ENCODE data around the gene ESPL1. TPM values are rescaled to one million over a fixed set of nuclear protein-coding genes. Genes with fewer than 3 reads are reported as not detected.

The ESPL1 gene
- total RNA-seq, 1 experiment from 2014 or later: 24.6 TPM

GRCh38 chr12:53289891-53290290, 21.8 kb downstream of the ESPL1 start:
- in situ Hi-C loops (cut with HindIII; ENCODE audit: low pct_unique_long_range_greater_than_20kb, low sequenced_read_pairs): loop anchor here (10.0 kb wide), 1 partner anchor 75 kb away; no protein-coding TSS in a partner anchor
- peak; percentile 61 for DNase-seq (ENCODE audit: low read depth)

DNA sequence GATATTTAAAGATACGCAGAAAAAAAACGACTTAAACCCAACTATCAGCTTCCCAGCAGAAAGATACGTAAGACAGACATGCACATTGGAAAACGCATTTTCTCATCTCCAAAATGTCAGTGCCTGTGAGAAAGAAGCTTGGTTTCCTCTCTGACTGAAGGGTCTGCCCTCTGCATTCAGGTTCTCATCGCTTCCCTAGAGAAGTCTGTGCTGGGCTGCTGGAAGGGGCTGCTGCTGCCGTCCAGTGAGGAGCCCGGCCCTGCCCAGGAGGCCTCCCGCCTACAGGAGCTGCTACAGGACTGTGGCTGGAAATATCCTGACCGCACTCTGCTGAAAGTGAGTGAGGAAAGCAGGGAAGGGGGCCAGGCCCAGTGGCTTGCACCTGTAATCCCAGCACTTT, 22.6 kb downstream of the ESPL1 start:
- in situ Hi-C loops (cut with HindIII; ENCODE audit: low pct_unique_long_range_greater_than_20kb, low sequenced_read_pairs): loop anchor here (10.0 kb wide), 1 partner anchor 76 kb away; no protein-coding TSS in a partner anchor

GRCh38 chr12:53292426-53292825, 24.3 kb downstream of the ESPL1 start:
- no peak for DNase-seq (ENCODE audit: low read depth)
- in situ Hi-C loops (cut with HindIII; ENCODE audit: low pct_unique_long_range_greater_than_20kb, low sequenced_read_pairs): loop anchor here (10.0 kb wide), 1 partner anchor 78 kb away; no protein-coding TSS in a partner anchor

More for the DNA sequence above, 22.6 kb downstream of the ESPL1 start:
- DNase-seq (ENCODE audit: low read depth): no peak

DNA sequence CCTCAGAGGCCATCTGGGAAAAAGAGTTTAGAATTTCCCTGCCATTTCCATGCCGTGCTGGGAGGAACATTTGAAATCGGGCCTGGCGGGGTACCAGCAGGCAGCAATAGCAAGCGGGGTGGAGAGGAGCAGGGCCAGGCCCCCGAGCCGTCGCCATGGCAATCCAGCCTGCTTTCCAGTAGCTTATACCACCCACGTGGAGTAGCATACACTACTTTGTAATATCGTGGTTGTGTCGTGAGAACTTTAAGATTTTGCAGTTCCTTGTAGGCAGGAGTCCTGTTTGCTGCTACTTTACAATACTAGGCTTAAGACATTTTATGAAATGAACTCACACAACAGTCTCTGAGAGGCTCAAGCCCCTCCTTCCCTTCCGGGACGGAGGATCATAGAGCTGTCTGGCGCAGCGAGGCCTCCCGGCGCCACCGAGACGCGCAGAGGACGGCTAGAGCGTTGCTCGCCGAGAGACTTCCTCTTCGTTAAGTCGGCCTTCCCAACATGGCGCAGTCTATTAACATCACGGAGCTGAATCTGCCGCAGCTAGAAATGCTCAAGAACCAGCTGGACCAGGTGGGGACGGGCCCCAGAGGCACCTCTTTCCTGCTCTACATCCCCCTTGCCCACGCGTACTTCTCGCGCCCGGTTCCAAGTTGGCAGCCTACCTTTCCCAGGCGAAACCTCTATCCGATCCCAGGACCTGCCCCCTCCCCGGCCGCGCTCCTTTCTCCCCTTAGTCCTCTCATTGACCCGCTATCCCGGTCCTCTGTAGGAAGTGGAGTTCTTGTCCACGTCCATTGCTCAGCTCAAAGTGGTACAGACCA, 27.2 kb downstream of the ESPL1 start, which contains the start of gene PFDN5:
Gene PFDN5, plus strand, starts transcription at position 473 of the 821 bp plus-strand sequence. Its CDS starts 26 bp downstream, at position 499.
- in situ Hi-C loops (cut with HindIII; ENCODE audit: low pct_unique_long_range_greater_than_20kb, low sequenced_read_pairs): loop anchor here (10.0 kb wide), 1 partner anchor 80 kb away; no protein-coding TSS in a partner anchor
- peak; percentile 91 for DNase-seq (ENCODE audit: low read depth)

DNA sequence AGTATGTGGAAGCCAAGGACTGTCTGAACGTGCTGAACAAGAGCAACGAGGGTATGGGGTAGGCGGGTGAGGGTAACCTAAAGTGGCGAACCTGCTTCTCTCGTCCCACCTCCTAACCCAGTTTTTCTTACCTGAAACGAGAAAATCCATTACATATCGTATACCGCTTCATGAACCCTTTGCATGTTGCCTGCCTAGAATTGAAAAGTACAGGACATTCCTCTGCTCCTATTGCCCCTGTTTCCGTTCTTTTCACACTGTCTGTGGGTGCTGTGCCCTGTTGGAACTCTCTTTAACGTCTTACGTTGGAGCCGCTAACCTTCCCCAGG, 27.8 kb downstream of the ESPL1 start:
- DNase-seq (ENCODE audit: low read depth): no peak
- in situ Hi-C loops (cut with HindIII; ENCODE audit: low pct_unique_long_range_greater_than_20kb, low sequenced_read_pairs): loop anchor here (10.0 kb wide), 1 partner anchor 81 kb away; no protein-coding TSS in a partner anchor

- DNase-seq (ENCODE audit: low read depth): peak; percentile 23
- in situ Hi-C loops (cut with HindIII; ENCODE audit: low pct_unique_long_range_greater_than_20kb, low sequenced_read_pairs): loop anchor here (10.0 kb wide), 1 partner anchor 82 kb away; no protein-coding TSS in a partner anchor
These were observed 29.0 kb downstream of the ESPL1 start for GRCh38 chr12:53297106-53297505.

GRCh38 chr12:53298164-53298563, 30.1 kb downstream of the ESPL1 start:
- no peak for DNase-seq (ENCODE audit: low read depth)
- in situ Hi-C loops (cut with HindIII; ENCODE audit: low pct_unique_long_range_greater_than_20kb, low sequenced_read_pairs): loop anchor here (10.0 kb wide), 1 partner anchor 83 kb away; no protein-coding TSS in a partner anchor

- in situ Hi-C loops (cut with HindIII; ENCODE audit: low pct_unique_long_range_greater_than_20kb, low sequenced_read_pairs): loop anchor here (10.0 kb wide), 1 partner anchor 84 kb away; no protein-coding TSS in a partner anchor
- peak; percentile 82 for DNase-seq (ENCODE audit: low read depth)
These were observed 31.0 kb downstream of the ESPL1 start for GRCh38 chr12:53299101-53299453.

DNA sequence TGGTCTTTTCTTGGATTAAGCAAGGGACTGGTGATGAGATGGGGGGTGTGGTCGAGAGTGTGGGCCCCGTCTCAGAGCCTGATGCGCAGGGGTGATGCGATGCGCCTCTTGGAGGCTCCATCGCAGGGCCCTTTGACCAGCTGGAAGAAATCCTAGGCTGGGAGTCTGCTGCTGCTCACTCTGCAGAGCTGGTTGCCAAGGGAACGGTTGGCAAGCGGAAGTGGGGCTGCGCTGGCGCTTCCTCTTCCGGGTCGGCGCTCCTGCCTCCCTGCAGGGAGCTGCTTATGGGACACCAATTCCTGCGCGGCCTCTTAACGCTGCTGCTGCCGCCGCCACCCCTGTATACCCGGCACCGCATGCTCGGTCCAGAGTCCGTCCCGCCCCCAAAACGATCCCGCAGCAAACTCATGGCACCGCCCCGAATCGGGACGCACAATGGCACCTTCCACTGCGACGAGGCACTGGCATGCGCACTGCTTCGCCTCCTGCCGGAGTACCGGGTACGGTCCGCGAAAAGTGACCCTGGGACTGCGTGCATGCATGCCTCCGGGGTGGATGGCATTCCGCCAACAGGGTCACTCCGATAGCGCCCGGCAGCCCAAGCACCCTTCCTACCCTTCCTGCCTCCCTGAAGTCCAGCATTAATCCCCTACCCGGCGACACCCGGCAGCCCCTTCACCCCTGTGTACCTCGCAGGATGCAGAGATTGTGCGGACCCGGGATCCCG, 31.5 kb downstream of the ESPL1 start, which contains the start of gene MYG1:
Gene MYG1, plus strand, starts transcription at position 242 of the 727 bp plus-strand sequence. Its CDS starts 43 bp downstream, at position 285.
- in situ Hi-C loops (cut with HindIII; ENCODE audit: low pct_unique_long_range_greater_than_20kb, low sequenced_read_pairs): loop anchor here (10.0 kb wide), 1 partner anchor 85 kb away; no protein-coding TSS in a partner anchor
- DNase-seq (ENCODE audit: low read depth): peak; percentile 92

- peak; percentile 26 for DNase-seq (ENCODE audit: low read depth)
- in situ Hi-C loops (cut with HindIII; ENCODE audit: low pct_unique_long_range_greater_than_20kb, low sequenced_read_pairs): no loop called here
These were observed 32.1 kb downstream of the ESPL1 start for GRCh38 chr12:53300187-53300586.

- in situ Hi-C loops (cut with HindIII; ENCODE audit: low pct_unique_long_range_greater_than_20kb, low sequenced_read_pairs): no loop called here
- no peak for DNase-seq (ENCODE audit: low read depth)
These were observed 34.8 kb downstream of the ESPL1 start for GRCh38 chr12:53302903-53303302.

GRCh38 chr12:53306826-53307225, 38.7 kb downstream of the ESPL1 start:
- in situ Hi-C loops (cut with HindIII; ENCODE audit: low pct_unique_long_range_greater_than_20kb, low sequenced_read_pairs): no loop called here
- DNase-seq (ENCODE audit: low read depth): no peak

DNA sequence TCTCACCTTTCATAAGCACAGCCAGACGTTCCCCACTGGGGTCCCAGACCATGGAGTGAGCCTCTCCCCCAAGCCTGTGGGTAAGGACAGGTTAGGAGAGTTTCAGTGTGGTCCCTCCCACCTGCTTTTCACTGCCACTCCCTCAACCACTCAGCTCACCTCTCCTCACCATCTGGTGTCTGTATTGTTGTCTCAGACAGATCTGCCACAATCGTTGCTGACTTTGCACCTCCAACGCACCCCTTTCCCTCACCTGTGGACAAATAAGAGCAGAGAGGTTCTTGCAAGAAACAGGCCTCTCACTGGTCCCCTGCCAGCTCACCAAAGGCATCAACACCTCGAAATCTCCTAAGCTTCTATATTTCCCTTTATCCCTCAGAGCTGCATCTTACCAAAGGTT, 40.2 kb downstream of the ESPL1 start:
- in situ Hi-C loops (cut with HindIII; ENCODE audit: low pct_unique_long_range_greater_than_20kb, low sequenced_read_pairs): no loop called here
- DNase-seq (ENCODE audit: low read depth): no peak

DNA sequence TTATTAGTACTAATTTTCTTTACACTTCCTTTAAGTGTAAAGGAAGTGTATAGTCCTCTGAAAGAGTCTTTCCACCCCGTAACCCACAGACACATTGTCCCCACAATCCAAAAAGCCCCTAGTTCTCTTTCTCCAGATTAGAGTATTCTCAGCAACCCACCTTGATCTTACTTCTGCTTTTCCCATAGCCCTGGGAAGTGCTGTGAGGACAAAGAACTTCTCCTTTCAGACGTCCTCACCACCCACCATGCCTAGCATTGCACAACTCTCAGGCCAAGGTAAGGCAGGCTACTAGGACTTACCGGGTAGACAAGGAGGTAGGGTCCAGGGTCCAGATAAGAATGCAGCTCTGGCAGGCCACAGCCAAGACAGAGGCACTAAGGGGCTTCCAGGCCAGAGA, 45.9 kb downstream of the ESPL1 start:
- DNase-seq (ENCODE audit: low read depth): no peak
- in situ Hi-C loops (cut with HindIII; ENCODE audit: low pct_unique_long_range_greater_than_20kb, low sequenced_read_pairs): no loop called here

- DNase-seq (ENCODE audit: low read depth): no peak
- in situ Hi-C loops (cut with HindIII; ENCODE audit: low pct_unique_long_range_greater_than_20kb, low sequenced_read_pairs): no loop called here
These were observed 52.5 kb downstream of the ESPL1 start for GRCh38 chr12:53320352-53321195.

DNA sequence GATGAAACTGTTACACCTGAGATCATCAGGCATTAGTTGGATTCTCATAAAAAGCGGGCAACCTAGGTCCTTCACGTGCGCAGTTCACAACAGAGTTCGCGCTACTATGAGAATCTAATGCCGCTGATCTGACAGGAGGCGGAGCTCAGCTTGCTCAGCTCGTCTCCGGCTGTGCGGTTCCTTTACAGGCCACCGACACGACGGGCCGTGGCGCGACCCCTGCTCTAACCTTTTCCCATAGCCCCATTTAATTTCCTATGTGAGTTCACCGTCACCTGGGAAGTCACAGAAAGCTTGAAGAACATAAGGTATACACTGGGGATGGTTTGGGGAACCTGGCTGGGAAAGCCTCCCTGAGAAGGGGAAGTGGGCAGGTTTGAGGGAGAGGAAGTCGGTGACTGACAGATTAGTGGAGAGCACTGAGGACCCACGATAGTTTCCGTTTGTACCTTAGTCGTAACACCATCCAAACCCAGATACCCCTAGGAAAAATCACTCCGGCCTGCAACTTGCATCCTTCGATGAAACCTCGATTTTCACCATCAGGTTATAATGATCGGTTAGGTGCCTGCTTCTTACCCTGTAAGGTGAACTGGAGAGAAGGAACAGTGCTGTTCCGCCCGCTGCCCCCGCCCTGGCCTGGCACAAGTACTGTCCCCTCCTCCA, 56.1 kb downstream of the ESPL1 start:
- DNase-seq (ENCODE audit: low read depth): no peak
- in situ Hi-C loops (cut with HindIII; ENCODE audit: low pct_unique_long_range_greater_than_20kb, low sequenced_read_pairs): no loop called here

GRCh38 chr12:53324779-53325510, 56.8 kb downstream of the ESPL1 start:
- DNase-seq (ENCODE audit: low read depth): peak; percentile 93
- in situ Hi-C loops (cut with HindIII; ENCODE audit: low pct_unique_long_range_greater_than_20kb, low sequenced_read_pairs): no loop called here
